Tibial nerve (tissue), 4 donors: ENCODE results near the gene TENT4B. TPM values are rescaled to one million over a fixed set of nuclear protein-coding genes. Genes with fewer than 3 reads are reported as not detected.

Source experiments
- DNase-seq, 2 donors: peaks; one replicate each; pipeline ENCODE4 v3.0.0-alpha.2; 2019; ENCODE audit warnings: low spot score in 2 of 2
- H3K27ac ChIP-seq, 4 donors: fragments of 200-600 bp; sonication (generic) in 3 of 4; one replicate each; pipeline ENCODE4 v1.5.1; 2017 to 2019; ENCODE audit warnings: mild to moderate bottlenecking in 1 of 4
- H3K27me3 ChIP-seq, 2 donors: fragments of 200-600 bp; sonication (generic) in 1 of 2; one replicate each; pipeline versions ENCODE4 v1.5.1 to v1.6.0; 2017 to 2019
- H3K36me3 ChIP-seq, 3 donors: fragments of 200-600 bp; sonication (generic); one replicate each; pipeline ENCODE4 v1.5.1; 2018 to 2019
- H3K4me1 ChIP-seq, 4 donors: fragments of 200-600 bp; sonication (generic) in 3 of 4; one replicate each; pipeline ENCODE4 v1.5.1; 2017 to 2019
- H3K4me3 ChIP-seq, 4 donors: fragments of 200-600 bp; sonication (generic) in 3 of 4; one replicate each; pipeline ENCODE4 v1.5.1; 2017 to 2019; ENCODE audit warnings: mild to moderate bottlenecking in 1 of 4, moderate library complexity in 1 of 4
- H3K9me3 ChIP-seq, 4 donors: fragments of 200-600 bp; sonication (generic) in 3 of 4; one replicate each; pipeline ENCODE4 v1.5.1; 2017 to 2019
- CTCF ChIP-seq, 5 experiments: fragments of 200-600 bp in 3 of 5; fragments of 450-650 bp in 2 of 5; sonication (generic) in 3 of 5; IDR thresholded peaks; one replicate each; pipeline ENCODE4 v1.5.1; 2016 to 2019; ENCODE audit warnings: antibody characterized with exemption in 5 of 5, mild to moderate bottlenecking in 3 of 5, moderate library complexity in 2 of 5
- EP300 ChIP-seq, 2 donors: sonication (generic); formaldehyde crosslinking; IDR thresholded peaks; one replicate each; pipeline ENCODE4 v1.6.1; 2017; ENCODE audit warnings: antibody characterized with exemption in 2 of 2, mild to moderate bottlenecking in 1 of 2
- POLR2A ChIP-seq, 2 donors: fragments of 450-650 bp; IDR thresholded peaks; one replicate each; pipeline ENCODE4 v1.6.1; 2017; ENCODE audit warnings: antibody characterized with exemption in 2 of 2, mild to moderate bottlenecking in 2 of 2, moderate library complexity in 2 of 2
- WGBS, 2 donors: methylation state at CpG; one replicate each; pipeline ENCODE4 v1.1.5; 2018; 5-methylcytosine and 5-hydroxymethylcytosine counted together
- total RNA-seq, 4 donors: library from RNA; depleted of rRNA; stranded (reverse); fragments of >200 nt; gene quantifications; one replicate each; pipeline ENCODE4 v1.1.0, GENCODE V29; 2016

Gene TENT4B
- total RNA-seq, 4 donors from 2014 or later: 11.7 to 18.6 (median 16.5) TPM

- H3K4me3 ChIP-seq: no peak overlapping the region
- H3K4me1 ChIP-seq: peaks cover 0 to 56% (median 33%) of the 10 kb centered on the region in 4 donors
- WGBS, 2 donors: 56 to 59% methylated on average over 4 of the region's 4 CpGs
- H3K27me3 ChIP-seq: no peaks in the 10 kb centered on the region
- no peaks in the 10 kb centered on the region for H3K36me3 ChIP-seq
- no peak overlapping the region for H3K27ac ChIP-seq
- TF ChIP-seq POLR2A (IDR thresholded peaks at IDR 0.05) (no peak), EP300 (IDR thresholded peaks at IDR 0.05) (no peak), CTCF (IDR thresholded peaks at IDR 0.05) (no peak)
- no peak for DNase-seq
- no peaks in the 10 kb centered on the region for H3K9me3 ChIP-seq
Measured at GRCh38 chr16:50198802-50199403, 45.8 kb downstream of the TENT4B start.

GRCh38 chr16:50201787-50202186 lies 48.7 kb downstream of the TENT4B start:
- H3K36me3 ChIP-seq: no peaks in the 10 kb centered on the region
- DNase-seq: no peak
- peaks cover 0 to 52% (median 25%) of the 10 kb centered on the region in 4 donors for H3K4me1 ChIP-seq
- no peak overlapping the region for H3K4me3 ChIP-seq
- TF ChIP-seq CTCF (IDR thresholded peaks at IDR 0.05) (no peak), EP300 (IDR thresholded peaks at IDR 0.05) (no peak), POLR2A (IDR thresholded peaks at IDR 0.05) (no peak)
- H3K27me3 ChIP-seq: no peaks in the 10 kb centered on the region
- peak overlapping the region in 2 of 4 donors; percentile 70 to 74 for H3K27ac ChIP-seq
- H3K9me3 ChIP-seq: no peaks in the 10 kb centered on the region
- 66 to 74% methylated on average over 3 of the region's 3 CpGs for WGBS, 2 donors

- peak in 1 of 2 donors; percentile 51 for DNase-seq
- Histone ChIP-seq H3K4me3 (no peak overlapping the region), H3K36me3 (no peaks in the 10 kb centered on the region), H3K27me3 (no peaks in the 10 kb centered on the region), H3K9me3 (no peaks in the 10 kb centered on the region), H3K27ac (peak overlapping the region in 3 of 4 donors; percentile 40 to 74 (median 70)), H3K4me1 (peaks cover 0 to 58% (median 28%) of the 10 kb centered on the region in 4 donors)
- TF ChIP-seq CTCF (IDR thresholded peaks at IDR 0.05) (no peak), EP300 (IDR thresholded peaks at IDR 0.05) (peak in 1 of 2 donors; percentile 36)
- WGBS, 2 donors: 43% methylated on average over 5 of the region's 5 CpGs
Measured at GRCh38 chr16:50202926-50203624, 50.0 kb downstream of the TENT4B start.

- H3K27me3 ChIP-seq: no peaks in the 10 kb centered on the region
- peaks cover 0 to 61% (median 32%) of the 10 kb centered on the region in 4 donors for H3K4me1 ChIP-seq
- TF ChIP-seq POLR2A (IDR thresholded peaks at IDR 0.05) (no peak), EP300 (IDR thresholded peaks at IDR 0.05) (no peak), CTCF (IDR thresholded peaks at IDR 0.05) (no peak)
- WGBS, 2 donors: 70 to 73% methylated on average over 6 of the region's 6 CpGs
- DNase-seq: no peak
- no peak overlapping the region for H3K4me3 ChIP-seq
- H3K36me3 ChIP-seq: no peaks in the 10 kb centered on the region
- H3K9me3 ChIP-seq: no peaks in the 10 kb centered on the region
- peak overlapping the region in 3 of 4 donors; percentile 40 to 74 (median 70) for H3K27ac ChIP-seq
Measured at GRCh38 chr16:50203681-50204080, 50.6 kb downstream of the TENT4B start.

GRCh38 chr16:50204453-50205108 lies 51.5 kb downstream of the TENT4B start:
- Histone ChIP-seq H3K4me1 (peaks cover 0 to 65% (median 37%) of the 10 kb centered on the region in 4 donors), H3K9me3 (no peaks in the 10 kb centered on the region), H3K27me3 (no peaks in the 10 kb centered on the region), H3K4me3 (no peak overlapping the region), H3K27ac (peak overlapping the region in 1 of 4 donors; percentile 74), H3K36me3 (no peaks in the 10 kb centered on the region)
- no peak for DNase-seq
- TF ChIP-seq EP300 (IDR thresholded peaks at IDR 0.05) (no peak), POLR2A (IDR thresholded peaks at IDR 0.05) (no peak), CTCF (IDR thresholded peaks at IDR 0.05) (no peak)
- WGBS, 2 donors: 65 to 66% methylated on average over 6 of the region's 6 CpGs
